K562 (cell line): ENCODE data around the gene GLRA3. TPM values are rescaled to one million over a fixed set of nuclear protein-coding genes. Genes with fewer than 3 reads are reported as not detected.
A peak's percentile ranks its signal among the peaks of the same experiment; 100 is the strongest.

ENCODE experiments used
- ATAC-seq: fragments of 200-7000 bp; cut with Tn5 transposase; 3 replicates; pipeline ENCODE4 v1.9.1; 2020; ENCODE audit warnings: moderate library complexity
- BruUV-seq: library from RNA; stranded (reverse); fragments of 400-500 nt; replicated peaks from 2 replicates; lab custom pipeline; 2021; lab: Mats Ljungman, UMichigan
- CTCF ChIA-PET: fragments of 300-600 bp; formaldehyde crosslinking; extraction: SDS; loops from one replicate; lab custom pipeline; 2021; ENCODE audit warnings: low intra/inter-chr PET ratio; lab: Yijun Ruan, JAX
- POLR2A ChIA-PET: fragments of 300-600, 350-650 bp; sonication (Branson Sonifier 250); formaldehyde crosslinking; extraction: SDS; loops from one replicate; lab custom pipeline; 2021; ENCODE audit warnings: antibody characterized with exemption, inconsistent platforms; lab: Yijun Ruan, JAX
- DNase-seq, 4 experiments: peaks; one replicate each; pipeline versions ENCODE4 v3.0.0 to v3.0.0-alpha.2; 2011 to 2018; ENCODE audit warnings: low spot score in 3 of 4, mixed read lengths in 3 of 4; ENCODE audit errors: extremely low read depth in 1 of 4
- FAIRE-seq: peaks from 2 replicates; lab custom pipeline; 2011; peaks lifted over from hg19 to GRCh38; lab: Jason Lieb, UNC
- H2AFZ ChIP-seq: 2 replicates; pipeline ENCODE4 v1.6.0; 2011; ENCODE audit warnings: low read depth, low read length, control low read depth, inconsistent platforms
- H3K27ac ChIP-seq: fragments of 200-600 bp; 3 replicates; pipeline ENCODE4 v1.8.0; 2011; ENCODE audit warnings: low read depth, mild to moderate bottlenecking, control low read depth, inconsistent platforms, low read length, moderate library complexity, mixed read lengths; ENCODE audit errors: extremely low read depth
- H3K27me3 ChIP-seq, 2 experiments: fragments of 300-600 bp in 1 of 2; 2 replicates in 1 of 2; 3 replicates in 1 of 2; pipeline versions ENCODE4 v1.6.0 to v1.8.0; 2011; ENCODE audit warnings: inconsistent platforms in 2 of 2, low read length in 2 of 2, mild to moderate bottlenecking in 1 of 2, mixed read lengths in 1 of 2, moderate library complexity in 1 of 2; ENCODE audit not compliant: control insufficient read depth in 2 of 2, insufficient read depth in 2 of 2
- H3K36me3 ChIP-seq: fragments of 300-600 bp; 3 replicates; pipeline ENCODE4 v1.8.0; 2011; ENCODE audit warnings: mild to moderate bottlenecking, low read length, inconsistent platforms; ENCODE audit not compliant: control insufficient read depth, insufficient read depth
- H3K4me1 ChIP-seq, 2 experiments: fragments of 200-600 bp in 1 of 2; replicated peaks in 1 of 2; 2 replicates in 1 of 2; 3 replicates in 1 of 2; pipeline versions ENCODE4 v1.5.1 to v1.8.0; 2011; ENCODE audit warnings: inconsistent platforms in 2 of 2, low read length in 2 of 2, mild to moderate bottlenecking in 1 of 2, mixed read lengths in 1 of 2, moderate library complexity in 1 of 2; ENCODE audit not compliant: control insufficient read depth in 2 of 2, insufficient read depth in 2 of 2
- H3K4me2 ChIP-seq: 2 replicates; pipeline ENCODE4 v1.6.1; 2011; ENCODE audit warnings: low read length, control low read depth, inconsistent platforms, mixed read lengths; ENCODE audit not compliant: insufficient read depth
- H3K4me3 ChIP-seq: fragments of 200-600 bp; sonication (generic), shearing (Covaris generic); 2 replicates; pipeline ENCODE4 v1.5.1; 2016; ENCODE audit warnings: control low read depth, inconsistent platforms
- H3K79me2 ChIP-seq: fragments of 200-600 bp; 3 replicates; pipeline ENCODE4 v1.8.0; 2011; ENCODE audit warnings: low read length, inconsistent platforms; ENCODE audit not compliant: control insufficient read depth, insufficient read depth
- H3K9ac ChIP-seq, 2 experiments: 2 replicates each; pipeline versions ENCODE4 v1.6.0 to v1.6.1; 2011; ENCODE audit warnings: low read depth in 2 of 2, low read length in 2 of 2, control low read depth in 1 of 2, inconsistent platforms in 1 of 2, mild to moderate bottlenecking in 1 of 2, mixed read lengths in 1 of 2; ENCODE audit not compliant: insufficient read depth in 1 of 2
- H3K9me1 ChIP-seq: one replicate; pipeline ENCODE4 v1.6.0; 2011; ENCODE audit warnings: inconsistent platforms, mild to moderate bottlenecking, low read length, moderate library complexity; ENCODE audit not compliant: control insufficient read depth, insufficient read depth
- H3K9me3 ChIP-seq: replicated peaks from 2 replicates; pipeline ENCODE4 v1.5.1; 2011; ENCODE audit warnings: low read depth, low read length, inconsistent platforms; ENCODE audit not compliant: control insufficient read depth, insufficient read depth
- H4K20me1 ChIP-seq: replicated peaks from 2 replicates; pipeline ENCODE4 v1.6.1; 2011; ENCODE audit warnings: low read length, inconsistent platforms, mixed read lengths; ENCODE audit not compliant: control insufficient read depth, insufficient read depth
- CBX8 ChIP-seq: fragments of 200-600 bp; sonication (generic); IDR thresholded peaks from 2 replicates; pipeline ENCODE4 v1.6.1; 2012; ENCODE audit warnings: borderline replicate concordance, mixed run types, low read depth, mild to moderate bottlenecking, moderate library complexity, mixed read lengths, low read length, control low read depth, inconsistent platforms; ENCODE audit not compliant: poor library complexity, severe bottlenecking; ENCODE audit errors: extremely low read depth
- EGR1 ChIP-seq: fragments of 450-650 bp; conservative IDR thresholded peaks from 2 replicates; pipeline ENCODE4 v1.6.1; 2017; ENCODE audit warnings: mild to moderate bottlenecking
- HMBOX1 ChIP-seq: sonication (generic); IDR thresholded peaks from 2 replicates; pipeline ENCODE4 v1.6.1; 2016
- REST ChIP-seq, 2 experiments: fragments of 450-650 bp; formaldehyde crosslinking in 1 of 2; IDR thresholded peaks; 2 replicates each; pipeline versions ENCODE4 v1.4.0 to v1.6.1; 2014 to 2020; ENCODE audit warnings: mild to moderate bottlenecking in 2 of 2, borderline replicate concordance in 1 of 2, low read depth in 1 of 2
- ZNF121 ChIP-seq: sonication (generic); formaldehyde crosslinking; conservative IDR thresholded peaks from 2 replicates; pipeline ENCODE4 v1.8.0; 2022; ENCODE audit warnings: missing genetic modification reagents
- WGBS: fragments of 100-300 bp; shearing (Covaris generic); methylation state at CpG from one replicate; pipeline ENCODE4 v1.1.6; 2016; ENCODE audit warnings: low coverage, mixed read lengths; ENCODE audit not compliant: insufficient coverage; ENCODE audit errors: missing lambda C conversion rate; 5-methylcytosine and 5-hydroxymethylcytosine counted together
- in situ Hi-C: fragments of 300-500 bp; cut with MboI; formaldehyde crosslinking; loops from 4 replicates; pipeline ENCODE4 v1.15.0; 2018; ENCODE audit warnings: inconsistent platforms, mixed read lengths
- intact Hi-C: fragments of 100-400 bp; cut with micrococcal nuclease; formaldehyde crosslinking; loops from 2 replicates; pipeline ENCODE4 v1.14.2; 2022
- polyA plus RNA-seq, 8 experiments: library from polyadenylated mRNA; depleted of rRNA in 4 of 8; stranded (reverse) in 5 of 8; unstranded in 3 of 8; fragments of >200 nt; fragmentation: Nextera tagmentation in 2 of 8; fragmentation: Illumina TruSeq in 1 of 8; extraction: Ambion mirVana in 2 of 8; extraction: Trizol in 1 of 8; gene quantifications; 2 replicates each; pipeline versions ENCODE4 v1.2.1 to v1.2.3, GENCODE V29; 2011 to 2014; ENCODE audit warnings: inconsistent platforms in 1 of 8, missing spikeins in 1 of 8
- total RNA-seq, 7 experiments: library from RNA; depleted of rRNA in 6 of 7; stranded (reverse); fragments of >200 nt in 6 of 7; fragmentation: Illumina TruSeq in 2 of 7; extraction: Trizol in 2 of 7; gene quantifications; 2 replicates each; pipeline versions ENCODE4 v1.2.1 to v1.2.3, GENCODE V29; 2011 to 2021; ENCODE audit warnings: low replicate concordance in 1 of 7

Gene GLRA3
- total and polyA plus RNA-seq, 9 of the 15 experiments (the other 6 are each of a cell fraction or from before 2014, with no cell fraction given), result 0.06 to 0.14 (median 0.08) TPM; not detected in 2

- H3K9ac ChIP-seq, result no peak overlapping the region
- no peaks in the 10 kb centered on the region for H3K4me1 ChIP-seq
- 0 out of 2 replicates have a peak overlapping the region, but pooled peaks have one; percentile 30 for H2AFZ ChIP-seq
- no peaks in the 10 kb centered on the region for H3K36me3 ChIP-seq
- intact Hi-C loops, result no loop called here
- no peaks in the 10 kb centered on the region for H3K9me1 ChIP-seq
- H3K27me3 ChIP-seq, result no peaks in the 10 kb centered on the region
- no peak overlapping the region for H3K4me2 ChIP-seq
- no peak overlapping the region for H3K4me3 ChIP-seq
- 59% methylated on average over 4 of the region's 4 CpGs for WGBS
- TF ChIP-seq CBX8, result no peak
- TF ChIP-seq ZNF121 (CRISPR knock-in tag), result peak; percentile 50; the same call in 1 of the 2 replicates
- DNase-seq (no peak), FAIRE-seq (no peak), ATAC-seq (no peak)
- no TSS peak for BruUV-seq
- H4K20me1 ChIP-seq, result no peaks in the 10 kb centered on the region
- no peaks in the 10 kb centered on the region for H3K79me2 ChIP-seq
- in situ Hi-C loops, result no loop called here
- no peak overlapping the region for H3K27ac ChIP-seq
- CTCF ChIA-PET, result no interaction called here
- no peaks in the 10 kb centered on the region for H3K9me3 ChIP-seq
- POLR2A ChIA-PET, result no interaction called here
Observed at GRCh38 chr4:174697896-174698295, 131.2 kb downstream of the GLRA3 start.

- in situ Hi-C loops (no loop called here), intact Hi-C loops (no loop called here)
- TF ChIP-seq HMBOX1, result 0 out of 2 replicates have a peak, but pooled peaks have one; percentile 21
- TF ChIP-seq EGR1, result no peak
- peak; percentile 20; the same call in 1 of the 2 replicates for TF ChIP-seq REST (IDR thresholded peaks at IDR 0.05; ENCODE audit: borderline replicate concordance)
- TF ChIP-seq REST (CRISPR knock-in tag; IDR thresholded peaks at IDR 0.05; ENCODE audit: low read depth), result no peak
- DNase-seq (no peak), ATAC-seq (0 out of 3 replicates have a peak, but pooled peaks have one; percentile 31), FAIRE-seq (no peak)
- POLR2A ChIA-PET, result interaction anchor here (1.0 kb wide), 1 partner anchor 51 kb away, joined by 3 read pairs; no protein-coding TSS in a partner anchor
- Histone ChIP-seq H3K4me3 (no peak overlapping the region), H3K4me1 (no peaks in the 10 kb centered on the region), H3K9me3 (no peaks in the 10 kb centered on the region), H2AFZ (peak overlapping the region; percentile 30), H3K27ac (no peak overlapping the region), H3K79me2 (no peaks in the 10 kb centered on the region), H3K9me1 (no peaks in the 10 kb centered on the region), H3K9ac (no peak overlapping the region), H3K27me3 (no peaks in the 10 kb centered on the region), H3K4me2 (no peak overlapping the region), H4K20me1 (no peaks in the 10 kb centered on the region), H3K36me3 (no peaks in the 10 kb centered on the region)
- 32% methylated on average over 1 of the region's 1 CpG for WGBS
- CTCF ChIA-PET, result no interaction called here
- no TSS peak for BruUV-seq
Observed at GRCh38 chr4:174697202-174697601, 131.8 kb downstream of the GLRA3 start.
